ENCODE data around the gene SLC34A3. TPM values are rescaled to one million over a fixed set of nuclear protein-coding genes. Genes with fewer than 3 reads are reported as not detected.

The SLC34A3 gene
- total and polyA plus RNA-seq, 2 of the 8 experiments (the other 6 are each of a cell fraction or from before 2014, with no cell fraction given), result 0.08 TPM; not detected in 1

- no peak for TF ChIP-seq ATF3 (IDR thresholded peaks at IDR 0.05; ENCODE audit: insufficient read depth, low read depth, low read length)
- TF ChIP-seq KDM4A (IDR thresholded peaks at IDR 0.05; ENCODE audit: low read depth, low read length, severe bottlenecking), result no peak
- TF ChIP-seq PHF8 (conservative IDR thresholded peaks at IDR 0.05; ENCODE audit: low read depth, low read length), result no peak
- no peak for TF ChIP-seq CTBP2 (IDR thresholded peaks at IDR 0.05; ENCODE audit: borderline replicate concordance, insufficient read depth, insufficient read length, low read length)
- no peak for TF ChIP-seq CHD1 (IDR thresholded peaks at IDR 0.05; ENCODE audit: low read depth, low read length)
Observed at GRCh38 chr9:137206602-137207001, 24.1 kb upstream of the SLC34A3 start (continued).

Measured in H1 (cell line).